Activated T-cell treated with anti-CD3 and anti-CD28 coated beads, Interleukin-2, amount 50 U/mL, for 48 hours (primary cell): ENCODE results near the gene C1R.
"Not testable (repeated sequence)": the region's sequence is repeated elsewhere in the genome, so short reads cannot be mapped to it uniquely, and the experiment has no call there.

Experiments
- DNase-seq, 2 experiments: peaks; one replicate each; pipeline ENCODE4 v3.0.0-alpha.2; 2020

Gene C1R

GRCh38 chr12:7118881-7119280 is 26.6 kb upstream of the C1R start:
- DNase-seq: no peak

DNA sequence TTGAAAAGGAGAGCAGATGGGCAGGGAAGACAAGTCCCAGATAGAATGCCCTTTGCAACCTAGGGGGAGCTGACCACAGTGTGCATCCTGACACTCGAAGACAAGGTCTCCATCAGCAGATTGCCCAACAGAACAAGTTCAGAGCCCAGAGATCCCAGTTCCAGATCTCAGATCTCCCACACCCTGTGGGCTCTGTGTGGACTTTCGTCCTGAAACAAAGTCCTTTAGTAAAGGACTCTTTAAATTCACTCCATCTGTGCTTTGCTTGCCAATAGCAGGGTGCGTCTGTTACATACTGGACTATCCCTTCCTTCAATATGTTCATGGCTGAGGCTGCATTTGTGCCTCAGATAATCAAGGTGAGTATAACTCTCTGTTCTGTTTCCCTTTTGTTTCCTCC is 25.4 kb upstream of the C1R start:
- DNase-seq: no peak

DNA sequence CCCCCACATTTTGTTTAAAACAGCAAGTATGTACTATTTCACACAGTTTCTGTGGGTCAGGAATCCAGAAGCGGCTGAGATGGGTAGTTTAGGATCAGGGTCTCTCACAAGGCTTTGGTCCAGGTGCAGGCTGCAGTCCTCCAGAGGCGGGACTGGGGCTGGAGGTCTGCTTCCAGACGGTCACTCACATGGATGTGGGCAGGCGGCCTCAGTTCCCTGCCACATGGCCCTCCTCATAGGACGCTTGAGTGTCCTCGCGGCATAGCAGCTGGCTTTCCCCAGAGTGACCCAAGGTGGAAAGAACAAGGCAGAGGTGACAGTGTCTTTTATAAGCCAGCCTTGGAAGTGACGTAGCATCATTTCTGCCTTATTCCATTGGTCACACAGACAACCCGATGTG is 24.7 kb upstream of the C1R start:
- DNase-seq: no peak

GRCh38 chr12:7116196-7116595 is 24.0 kb upstream of the C1R start:
- no peak for DNase-seq

GRCh38 chr12:7114851-7115250 is 22.6 kb upstream of the C1R start:
- DNase-seq: no peak

GRCh38 chr12:7114008-7114407 is 21.8 kb upstream of the C1R start:
- no peak for DNase-seq

GRCh38 chr12:7113389-7113871 is 21.2 kb upstream of the C1R start:
- peak; percentile 42 to 46 for DNase-seq

- DNase-seq: no peak
Observed at GRCh38 chr12:7112041-7112440, 19.8 kb upstream of the C1R start.

DNA sequence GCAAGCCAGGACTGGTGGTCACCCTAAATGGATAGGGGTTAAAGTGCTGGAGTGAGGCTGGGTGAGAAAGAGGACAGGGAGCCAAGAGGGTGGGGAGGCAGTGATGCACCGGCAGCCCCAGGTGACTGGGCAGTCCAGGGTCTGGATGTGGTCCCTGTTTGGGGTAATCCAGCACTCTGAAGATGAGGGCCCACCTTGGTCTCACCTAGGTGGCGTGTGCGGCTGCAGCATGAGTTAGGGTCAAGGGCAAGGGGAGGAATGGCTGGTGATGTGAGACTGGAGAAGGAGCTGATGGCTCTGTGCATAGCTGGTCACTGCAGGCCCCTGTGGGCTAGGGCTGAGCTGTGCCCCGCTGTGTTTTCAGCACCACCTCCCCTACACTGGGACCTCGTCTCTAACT is 18.4 kb upstream of the C1R start:
- DNase-seq: no peak

DNA sequence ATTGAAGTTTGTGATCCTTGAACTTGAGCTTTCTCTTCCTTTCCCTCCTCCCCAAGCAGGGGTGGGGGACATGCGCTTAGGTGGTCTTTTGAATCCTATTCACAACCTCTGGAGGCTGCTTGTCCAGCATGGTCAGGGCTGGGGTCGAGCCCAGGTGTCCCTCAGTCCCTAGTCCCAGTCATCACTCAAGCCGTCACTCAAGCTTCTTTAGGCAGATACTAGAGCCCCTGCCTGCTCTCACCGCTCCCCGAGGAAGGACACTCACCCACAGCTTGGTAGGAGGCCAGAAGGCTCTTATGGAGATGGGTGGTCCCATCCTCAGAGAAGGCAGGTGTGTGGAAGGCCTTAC is 17.3 kb upstream of the C1R start:
- no peak for DNase-seq

GRCh38 chr12:7108796-7109571 is 16.7 kb upstream of the C1R start, which contains the start of gene C1RL:
Gene C1RL, minus strand, starts transcription at chr12:7109214. Its CDS starts 34 bp downstream, at chr12:7109180.
- peak; percentile 93 to 97 for DNase-seq

- DNase-seq: peak; percentile 85 to 87
Observed at GRCh38 chr12:7108003-7108795, 16.0 kb upstream of the C1R start.

GRCh38 chr12:7107636-7108002 is 15.4 kb upstream of the C1R start:
- no peak for DNase-seq

DNA sequence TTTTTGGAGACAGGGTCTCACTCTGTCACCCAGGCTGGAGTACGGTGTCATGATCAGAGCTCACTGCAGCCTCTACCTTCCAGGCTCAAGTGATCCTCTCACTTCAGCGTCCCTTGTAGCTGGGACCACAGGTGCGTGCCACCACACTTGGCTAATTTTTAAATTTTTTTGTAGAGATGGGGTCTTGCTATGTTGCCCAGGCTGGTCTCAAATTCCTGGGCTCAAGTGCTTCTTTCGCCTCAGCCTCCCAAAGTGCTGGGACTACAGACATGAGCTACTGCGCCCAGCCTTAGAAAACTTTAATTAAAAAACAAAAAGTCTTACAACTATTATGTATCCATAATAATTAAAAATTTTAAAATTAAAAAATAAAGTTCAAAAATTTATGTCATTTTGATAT is 14.9 kb upstream of the C1R start:
- DNase-seq: not testable (repeated sequence)

DNA sequence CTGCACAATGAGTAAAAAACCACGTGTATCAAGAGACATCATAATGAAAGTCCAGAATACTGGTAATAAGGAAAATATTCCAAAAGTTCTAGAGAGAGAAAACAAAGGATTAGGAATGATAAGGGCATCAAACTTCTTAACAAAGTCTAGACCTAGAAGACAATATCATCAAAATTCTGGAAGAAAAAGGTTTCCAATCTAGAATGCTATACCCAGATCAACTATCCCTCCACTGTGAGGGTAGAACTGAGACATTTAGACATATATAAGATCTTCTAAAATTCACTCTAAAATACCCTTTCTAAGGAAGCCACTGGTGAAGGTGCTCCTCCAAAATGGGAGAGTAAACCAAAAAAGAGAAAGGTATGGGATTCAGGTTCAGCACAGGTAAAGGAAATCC is 13.8 kb upstream of the C1R start:
- no peak for DNase-seq

GRCh38 chr12:7103837-7104584 is 11.8 kb upstream of the C1R start:
- no peak for DNase-seq

GRCh38 chr12:7102582-7102981 is 10.3 kb upstream of the C1R start:
- no peak for DNase-seq

- DNase-seq: no peak
Observed at GRCh38 chr12:7101694-7102131, 9.5 kb upstream of the C1R start.

DNA sequence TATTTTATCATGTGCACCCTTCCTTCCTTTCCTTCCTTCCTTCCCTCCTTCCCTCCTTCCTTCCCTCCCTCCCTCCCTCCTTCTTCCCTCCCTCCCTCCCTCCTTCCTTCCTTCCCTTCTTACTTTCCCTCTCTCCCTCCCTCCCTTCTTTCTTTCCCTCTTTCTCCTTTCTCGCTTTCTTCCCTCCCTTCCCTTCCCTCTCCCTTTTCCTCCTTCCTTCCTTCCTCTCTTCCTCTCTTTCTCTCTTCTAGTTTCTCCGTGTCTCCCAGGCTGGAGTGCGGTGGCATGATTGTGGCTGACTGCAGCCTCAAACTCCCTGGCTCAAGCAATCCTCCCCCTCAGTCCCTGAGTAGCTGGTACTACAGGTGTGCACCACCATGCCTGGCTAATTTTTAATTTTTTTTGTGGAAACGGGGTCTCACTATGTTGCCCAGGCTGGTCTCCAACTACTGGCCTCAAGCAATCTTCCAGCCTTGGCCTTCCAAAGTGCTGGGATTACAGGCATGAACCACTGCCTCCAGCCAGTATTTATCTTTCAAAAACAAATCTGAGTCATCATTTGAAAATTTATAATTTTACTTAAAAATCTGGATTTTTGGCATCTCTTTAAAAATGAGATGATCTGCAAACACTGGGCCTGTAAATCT is 8.9 kb upstream of the C1R start:
- DNase-seq: no peak

DNA sequence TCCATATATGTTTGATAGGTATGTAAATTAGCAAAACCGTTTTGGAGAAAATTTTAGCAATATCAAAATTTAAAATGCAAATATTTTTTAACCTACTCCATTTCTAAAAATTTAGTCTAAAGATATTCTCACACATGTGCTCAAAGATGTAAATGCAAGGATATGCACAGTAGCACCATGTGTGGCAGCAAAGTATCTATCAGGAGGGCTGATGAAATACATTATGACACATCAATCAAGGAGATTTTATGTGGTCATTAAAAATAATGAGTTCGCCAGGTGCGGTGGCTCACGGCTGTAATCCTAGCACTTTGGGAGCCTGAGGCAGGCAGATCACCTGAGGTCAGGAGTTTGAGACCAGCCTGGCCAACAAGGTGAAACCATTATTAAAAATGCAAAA is 8.0 kb upstream of the C1R start:
- no peak for DNase-seq

GRCh38 chr12:7099290-7099996 is 7.2 kb upstream of the C1R start:
- DNase-seq: no peak

GRCh38 chr12:7096979-7097378 is 4.7 kb upstream of the C1R start:
- DNase-seq: no peak
